WI38 (cell line): ENCODE measurements around the gene C1QTNF1.
A peak's percentile ranks its signal among the peaks of the same experiment; 100 is the strongest.

Experiments
- H3K4me3 ChIP-seq: 2 replicates; pipeline ENCODE4 v1.5.1; 2011; ENCODE audit warnings: low read depth, mild to moderate bottlenecking, control low read depth, low read length
- TF ChIP-seq, protein P1 (sequence below): IDR thresholded peaks from 2 replicates; pipeline ENCODE4 v1.5.1; 2012; ENCODE audit warnings: low read depth, mild to moderate bottlenecking, control low read depth, low read length

C1QTNF1 gene

DNA sequence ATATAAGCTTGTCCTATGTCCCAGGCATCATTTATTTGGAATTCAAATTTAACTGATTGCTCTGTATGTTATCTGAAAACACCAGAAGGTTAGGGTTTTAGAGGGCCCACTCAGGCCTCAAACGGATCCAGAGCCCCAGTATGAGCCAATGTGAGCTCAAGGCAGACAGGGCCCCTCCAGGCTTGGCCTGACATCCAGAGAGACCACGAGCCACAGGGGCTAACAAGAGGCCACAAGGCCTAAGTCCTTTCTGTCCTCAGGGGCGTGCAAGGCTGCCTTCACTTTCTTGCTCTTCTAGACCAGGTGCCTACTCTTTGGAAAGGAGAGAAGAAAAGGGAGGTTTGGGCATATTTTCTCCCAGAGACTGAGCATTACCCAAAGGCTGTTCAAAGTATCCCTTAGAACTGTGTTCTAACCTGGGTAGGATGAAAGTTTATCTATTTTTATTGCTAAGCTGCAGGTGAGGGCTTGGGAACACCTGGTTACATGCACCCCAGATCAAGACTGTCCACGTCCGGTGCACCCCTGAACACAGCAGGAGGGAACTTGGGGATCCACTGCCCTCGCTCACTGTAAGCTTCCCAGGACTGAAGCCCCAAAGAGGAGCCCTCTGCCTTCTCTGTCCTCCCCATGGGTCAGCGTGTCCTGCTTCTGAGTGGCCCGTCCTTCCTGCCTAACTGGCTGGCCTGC, 49.2 kb downstream of the C1QTNF1 start:
- TF ChIP-seq, protein P1, sequence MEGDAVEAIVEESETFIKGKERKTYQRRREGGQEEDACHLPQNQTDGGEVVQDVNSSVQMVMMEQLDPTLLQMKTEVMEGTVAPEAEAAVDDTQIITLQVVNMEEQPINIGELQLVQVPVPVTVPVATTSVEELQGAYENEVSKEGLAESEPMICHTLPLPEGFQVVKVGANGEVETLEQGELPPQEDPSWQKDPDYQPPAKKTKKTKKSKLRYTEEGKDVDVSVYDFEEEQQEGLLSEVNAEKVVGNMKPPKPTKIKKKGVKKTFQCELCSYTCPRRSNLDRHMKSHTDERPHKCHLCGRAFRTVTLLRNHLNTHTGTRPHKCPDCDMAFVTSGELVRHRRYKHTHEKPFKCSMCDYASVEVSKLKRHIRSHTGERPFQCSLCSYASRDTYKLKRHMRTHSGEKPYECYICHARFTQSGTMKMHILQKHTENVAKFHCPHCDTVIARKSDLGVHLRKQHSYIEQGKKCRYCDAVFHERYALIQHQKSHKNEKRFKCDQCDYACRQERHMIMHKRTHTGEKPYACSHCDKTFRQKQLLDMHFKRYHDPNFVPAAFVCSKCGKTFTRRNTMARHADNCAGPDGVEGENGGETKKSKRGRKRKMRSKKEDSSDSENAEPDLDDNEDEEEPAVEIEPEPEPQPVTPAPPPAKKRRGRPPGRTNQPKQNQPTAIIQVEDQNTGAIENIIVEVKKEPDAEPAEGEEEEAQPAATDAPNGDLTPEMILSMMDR: no peak

DNA sequence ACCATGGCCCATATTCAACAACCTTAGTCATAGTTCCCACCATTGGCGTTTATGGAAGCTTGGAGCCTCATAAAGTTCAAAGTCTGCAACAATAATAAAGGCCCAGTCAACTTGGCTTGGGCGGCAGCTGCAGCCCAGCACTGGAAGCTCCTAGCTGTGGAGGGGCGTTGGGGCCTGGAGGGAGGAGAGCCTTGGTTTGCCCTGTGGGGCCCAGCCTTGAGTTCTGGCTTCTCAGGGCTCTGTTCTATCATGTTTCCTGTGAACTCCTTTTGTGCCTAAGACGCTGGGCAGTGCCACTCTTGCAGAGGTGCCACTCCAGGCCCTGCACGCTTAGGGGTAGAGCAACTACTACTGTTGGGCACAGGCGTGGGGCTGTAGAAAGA, 49.7 kb downstream of the C1QTNF1 start:
- H3K4me3 ChIP-seq: no peak overlapping the region
- TF ChIP-seq, protein P1: no peak

More for the DNA sequence above, 49.2 kb downstream of the C1QTNF1 start:
- no peak overlapping the region for H3K4me3 ChIP-seq

DNA sequence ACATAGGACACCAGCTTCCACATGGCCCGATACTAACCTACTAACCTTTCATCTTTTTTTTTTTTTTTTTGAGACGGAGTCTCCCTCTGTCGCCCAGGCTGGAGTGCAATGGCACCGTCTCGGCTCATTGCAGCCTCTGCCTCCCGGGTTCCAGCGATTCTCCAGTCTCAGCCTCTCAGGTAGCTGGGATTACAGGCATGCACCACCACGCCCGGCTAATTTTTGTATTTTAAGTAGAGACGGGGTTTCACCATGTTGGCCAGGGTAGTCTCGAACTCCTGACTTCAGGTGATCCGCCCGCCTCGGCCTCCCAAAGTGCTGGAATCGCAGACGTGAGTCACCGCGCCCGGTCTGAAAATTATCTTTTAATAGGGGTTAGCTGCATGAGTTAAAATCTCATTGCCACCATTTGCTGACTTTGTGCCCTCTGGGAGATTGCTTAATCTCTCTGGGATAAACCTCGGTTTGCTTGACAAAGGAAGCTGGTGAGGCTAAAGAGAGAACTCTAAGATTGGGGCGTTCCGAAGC, 50.2 kb downstream of the C1QTNF1 start:
- H3K4me3 ChIP-seq: peak overlapping the region; percentile 32

DNA sequence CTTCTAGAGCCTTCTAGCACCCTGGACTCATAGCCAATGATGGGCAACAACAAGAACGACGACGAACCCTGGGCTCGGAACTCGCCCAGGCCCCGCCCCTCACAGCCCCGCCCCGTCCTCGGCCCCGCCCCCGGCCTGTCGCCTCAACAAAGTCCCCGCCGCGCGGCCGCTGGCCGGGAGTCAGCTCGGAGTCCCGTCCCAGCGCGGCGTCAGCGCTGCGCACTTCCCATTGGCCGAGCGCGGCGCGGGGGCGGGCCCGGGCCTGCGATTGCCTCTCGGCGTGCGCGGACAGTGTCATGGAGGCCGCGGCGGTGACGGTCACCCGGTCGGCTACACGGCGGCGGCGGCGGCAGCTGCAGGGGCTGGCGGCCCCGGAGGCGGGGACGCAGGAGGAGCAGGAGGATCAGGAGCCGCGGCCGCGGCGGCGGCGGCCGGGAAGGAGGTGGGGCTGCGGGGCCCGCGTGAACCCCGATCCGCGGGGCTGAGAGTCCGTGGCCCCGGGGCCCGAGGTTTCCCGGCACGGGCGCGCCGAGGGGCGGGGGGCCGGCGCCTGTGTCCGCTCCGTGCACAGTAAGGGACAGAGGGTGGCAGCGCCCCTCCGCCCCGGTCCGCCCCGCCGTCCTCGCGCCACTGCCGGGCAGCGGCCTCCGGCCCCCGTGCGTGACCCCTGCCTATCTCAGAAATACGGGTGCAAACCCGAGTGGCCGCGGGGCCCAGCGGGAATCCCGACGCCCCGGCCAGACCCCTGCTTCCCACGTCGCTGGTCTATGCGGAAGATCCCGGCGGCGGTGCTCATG, 50.9 kb downstream of the C1QTNF1 start, which contains the start of gene ENGASE:
Gene ENGASE, plus strand, starts transcription at position 176 of the 797 bp plus-strand sequence. Its CDS starts 121 bp downstream, at position 297.
- peak within 1 kb of the TSS; percentile 72 for H3K4me3 ChIP-seq
- TF ChIP-seq, protein P1: no peak

DNA sequence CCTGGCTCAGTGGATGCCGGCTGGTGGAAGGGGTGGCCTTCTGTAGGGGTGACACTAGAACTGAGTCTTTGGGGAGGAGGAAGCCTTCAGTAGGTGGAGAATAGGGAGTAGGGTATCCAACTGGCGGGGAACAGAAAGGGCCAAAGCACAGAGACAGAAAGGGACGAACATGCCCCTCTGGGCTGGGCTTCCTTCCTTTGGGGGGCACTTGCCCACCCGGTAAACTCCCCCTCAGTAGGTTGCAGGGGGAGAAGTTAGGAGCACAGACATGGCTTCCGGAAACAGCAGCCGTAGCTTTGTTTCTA, 51.4 kb downstream of the C1QTNF1 start:
- peak overlapping the region; percentile 72 for H3K4me3 ChIP-seq
- TF ChIP-seq, protein P1: no peak

DNA sequence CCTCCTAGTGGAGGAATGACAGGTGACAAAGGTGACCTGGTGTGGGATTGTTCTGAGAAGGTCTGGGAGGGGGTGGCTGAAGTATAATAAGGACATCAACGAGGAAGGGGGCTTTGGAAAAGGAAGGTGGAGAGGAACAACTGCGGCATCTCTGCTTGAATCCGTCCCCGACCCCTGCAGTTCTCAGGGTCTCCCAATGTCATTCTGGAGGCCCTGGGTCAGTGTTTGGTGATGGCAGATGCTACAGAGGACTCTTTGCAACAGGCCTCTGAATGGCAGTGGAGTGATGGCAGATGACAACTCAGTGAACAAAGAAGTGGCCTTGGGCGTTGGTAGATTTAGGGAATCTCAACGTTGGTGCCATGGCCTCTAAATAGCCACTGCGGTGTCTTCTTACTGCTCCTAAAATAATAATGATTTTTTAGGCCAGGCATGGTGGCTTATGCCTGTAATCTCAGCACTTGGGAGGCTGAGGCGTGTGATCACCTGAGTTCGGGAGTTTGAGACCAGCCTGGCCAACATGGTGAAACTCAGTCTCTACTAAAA, 52.0 kb downstream of the C1QTNF1 start:
- TF ChIP-seq, protein P1: no peak
- H3K4me3 ChIP-seq: peak overlapping the region; percentile 72

DNA sequence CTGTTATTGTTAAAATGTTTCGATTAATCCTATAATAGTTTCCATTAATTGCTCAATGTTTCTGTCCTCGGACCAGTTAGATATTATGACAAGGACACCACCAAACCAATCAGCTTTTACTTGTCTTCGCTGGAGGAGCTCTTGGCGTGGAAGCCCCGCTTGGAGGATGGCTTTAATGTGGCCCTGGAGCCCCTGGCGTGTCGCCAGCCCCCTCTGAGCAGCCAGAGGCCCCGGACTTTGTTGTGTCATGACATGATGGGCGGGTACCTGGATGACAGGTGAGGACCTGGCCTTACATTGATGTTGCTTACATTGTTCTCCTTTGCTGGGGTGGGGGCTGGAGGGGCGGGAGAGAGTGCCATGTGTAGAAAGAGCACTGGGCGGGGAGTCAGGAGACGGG, 53.6 kb downstream of the C1QTNF1 start:
- TF ChIP-seq, protein P1: no peak

More for the DNA sequence above, 53.6 kb downstream of the C1QTNF1 start:
- H3K4me3 ChIP-seq: no peak overlapping the region
